GM19239 (cell line): ENCODE measurements around the gene SERP1.
"Not testable (repeated sequence)": the region's sequence is repeated elsewhere in the genome, so short reads cannot be mapped to it uniquely, and the experiment has no call there.

Experiments used
- DNase-seq: peaks from one replicate; pipeline ENCODE4 v3.0.0; 2011; ENCODE audit warnings: low spot score; ENCODE audit not compliant: insufficient read length
- FAIRE-seq: peaks from 2 replicates; lab custom pipeline; 2011; peaks lifted over from hg19 to GRCh38; lab: Jason Lieb, UNC

The SERP1 gene

GRCh38 chr3:150540297-150540696, 6.0 kb downstream of the SERP1 start:
- FAIRE-seq (no peak), DNase-seq (no peak)

DNA sequence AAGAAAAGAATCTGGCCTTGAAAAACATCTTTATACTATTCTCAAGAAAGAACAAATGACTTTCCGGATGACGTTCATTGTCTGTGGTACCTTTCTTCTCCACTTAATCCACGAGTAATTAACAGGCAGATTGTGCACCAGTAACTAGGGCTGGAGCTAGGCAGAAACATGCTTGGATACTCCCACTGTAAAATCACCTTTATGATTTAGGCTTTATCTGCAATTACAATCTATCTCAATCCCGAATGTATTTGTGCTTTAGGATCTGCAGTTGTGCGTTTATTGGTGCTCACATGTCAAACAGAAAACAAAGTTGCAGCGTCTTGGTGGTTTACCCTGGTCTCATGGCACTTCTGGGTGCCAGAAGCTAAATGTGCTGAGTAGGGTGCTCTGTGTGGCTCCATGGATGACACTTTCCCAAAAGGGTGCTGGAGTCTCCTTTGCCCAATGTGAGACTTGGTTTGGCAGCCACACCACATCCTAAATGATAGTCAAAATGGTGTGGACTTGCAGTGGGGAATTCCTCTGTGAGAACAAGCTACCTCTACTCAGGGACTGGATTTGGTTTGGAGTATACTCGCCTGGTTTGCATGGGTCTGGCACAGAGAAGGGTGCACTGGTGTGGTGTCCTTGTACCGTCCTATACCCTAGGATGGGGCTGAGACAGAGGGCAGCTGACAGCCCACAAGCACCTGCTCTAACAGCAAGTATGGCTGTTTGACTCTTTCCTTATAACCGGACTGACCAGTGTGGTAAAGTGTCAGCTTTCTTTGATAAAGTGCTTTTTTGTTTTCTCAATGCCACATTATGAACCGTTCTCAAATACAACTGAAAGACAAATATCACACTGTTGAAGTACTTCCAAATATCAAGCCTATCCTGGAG, 7.7 kb downstream of the SERP1 start:
- no peak for DNase-seq
- FAIRE-seq, result no peak

- FAIRE-seq (no peak), DNase-seq (no peak)
These were observed 11.1 kb downstream of the SERP1 start for GRCh38 chr3:150535204-150535603.

GRCh38 chr3:150531775-150532174, 14.5 kb downstream of the SERP1 start:
- FAIRE-seq (no peak), DNase-seq (no peak)

DNA sequence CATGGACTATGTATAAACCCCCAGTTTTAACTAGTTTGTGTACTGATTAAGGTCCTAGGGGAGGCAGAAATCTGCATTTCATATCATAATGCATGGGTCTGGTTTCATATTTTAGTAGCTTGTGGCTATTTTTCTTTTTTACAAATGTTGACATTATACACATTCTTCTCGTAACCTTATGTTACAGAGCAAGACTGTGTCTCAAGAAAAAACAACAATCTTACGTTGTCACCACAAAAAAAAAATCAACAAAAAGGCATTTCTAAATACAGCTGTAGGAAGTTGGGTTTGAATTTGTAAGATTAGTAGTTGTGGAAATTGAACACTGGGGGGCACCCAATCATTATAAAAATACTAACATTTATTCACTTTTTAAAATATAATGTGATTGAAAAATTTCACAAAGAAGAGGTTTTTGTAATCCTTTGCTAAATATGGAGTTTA, 17.9 kb downstream of the SERP1 start:
- DNase-seq (no peak), FAIRE-seq (peak; percentile 80)

DNA sequence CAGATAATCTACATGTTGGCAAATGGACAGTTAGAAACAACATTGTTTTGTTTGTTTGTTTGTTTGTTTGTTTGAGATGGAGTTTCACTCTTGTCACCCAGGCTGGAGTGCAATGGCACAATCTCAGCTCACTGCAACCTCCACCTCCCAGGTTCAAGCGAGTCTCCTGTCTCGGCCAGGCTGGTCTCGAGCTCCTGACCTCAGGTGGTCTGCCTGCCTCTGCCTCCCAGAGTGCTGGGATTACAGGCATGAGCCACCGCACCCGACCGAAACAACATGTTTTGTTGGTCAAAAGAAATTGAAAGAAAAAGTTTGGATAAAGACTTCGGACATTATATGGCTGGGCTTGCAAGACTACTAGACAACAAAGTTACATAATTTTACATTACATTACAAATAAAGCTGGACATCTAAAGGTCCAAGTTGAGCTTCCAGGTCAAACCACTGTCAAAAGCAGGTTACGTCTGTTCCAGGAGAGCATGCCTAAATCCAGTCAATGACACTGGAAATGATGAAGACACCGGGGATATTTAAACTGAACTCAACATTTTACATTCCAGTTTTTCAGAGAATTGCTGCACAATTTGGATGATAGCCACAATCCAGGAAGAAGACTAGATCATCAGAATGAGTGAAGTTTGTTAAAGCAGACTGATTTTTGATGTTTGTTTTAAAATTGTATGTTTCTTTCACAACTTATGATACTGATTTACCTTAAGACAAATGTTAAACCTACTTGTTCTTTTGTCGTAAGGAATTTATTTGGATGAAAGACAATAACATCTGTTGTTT, 18.6 kb downstream of the SERP1 start:
- FAIRE-seq (no peak), DNase-seq (no peak)

GRCh38 chr3:150523538-150523937, 22.8 kb downstream of the SERP1 start:
- DNase-seq (no peak), FAIRE-seq (no peak)

- FAIRE-seq, result no peak
- no peak for DNase-seq
These were observed 24.8 kb downstream of the SERP1 start for GRCh38 chr3:150521463-150521862.

DNA sequence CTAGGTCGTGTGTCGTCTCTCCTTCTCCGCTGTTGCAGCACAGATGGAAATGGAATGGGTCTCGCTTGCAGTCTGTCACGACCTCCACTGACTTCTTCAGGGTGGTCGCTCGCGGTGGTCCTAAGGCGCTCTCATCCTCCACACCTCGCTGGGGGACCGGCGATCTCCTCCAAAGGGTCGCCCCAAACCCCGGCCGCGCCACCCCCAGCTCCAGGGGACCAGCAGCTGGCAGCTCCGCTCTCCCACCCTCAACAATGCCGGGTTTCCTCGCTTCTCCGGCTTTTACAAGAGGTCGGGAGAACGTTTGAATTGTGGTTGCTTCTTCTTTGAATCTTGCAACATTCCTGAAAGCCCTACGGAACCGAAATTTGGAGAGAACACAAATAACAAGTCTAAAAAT, 25.9 kb downstream of the SERP1 start:
- no peak for FAIRE-seq
- DNase-seq, result no peak

DNA sequence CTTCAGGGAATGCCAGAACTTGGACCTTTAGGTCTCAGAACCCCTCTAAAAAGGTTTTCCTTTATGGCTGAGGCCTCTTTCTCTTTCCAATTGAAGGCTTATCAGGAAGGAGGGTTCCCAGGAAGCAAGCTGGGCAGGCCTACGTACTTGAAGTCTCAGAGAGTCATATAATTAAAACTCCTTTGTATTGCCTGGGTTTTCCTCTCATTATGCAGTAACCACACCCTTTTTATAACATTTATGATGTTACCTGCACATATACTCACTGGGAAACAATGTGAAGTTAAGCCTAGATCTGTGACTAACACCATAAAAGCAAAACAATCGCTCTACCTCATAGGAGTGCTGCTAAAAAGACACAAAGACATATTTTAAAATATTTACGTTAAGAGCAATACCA, 27.3 kb downstream of the SERP1 start:
- no peak for FAIRE-seq

GRCh38 chr3:150515210-150515609, 31.1 kb downstream of the SERP1 start:
- DNase-seq (no peak), FAIRE-seq (no peak)

More for the DNA sequence above, 27.3 kb downstream of the SERP1 start:
- no peak for DNase-seq

GRCh38 chr3:150511122-150511821, 35.0 kb downstream of the SERP1 start:
- FAIRE-seq (no peak), DNase-seq (no peak)

- no peak for DNase-seq
- no peak for FAIRE-seq
These were observed 36.5 kb downstream of the SERP1 start for GRCh38 chr3:150509780-150510179.

DNA sequence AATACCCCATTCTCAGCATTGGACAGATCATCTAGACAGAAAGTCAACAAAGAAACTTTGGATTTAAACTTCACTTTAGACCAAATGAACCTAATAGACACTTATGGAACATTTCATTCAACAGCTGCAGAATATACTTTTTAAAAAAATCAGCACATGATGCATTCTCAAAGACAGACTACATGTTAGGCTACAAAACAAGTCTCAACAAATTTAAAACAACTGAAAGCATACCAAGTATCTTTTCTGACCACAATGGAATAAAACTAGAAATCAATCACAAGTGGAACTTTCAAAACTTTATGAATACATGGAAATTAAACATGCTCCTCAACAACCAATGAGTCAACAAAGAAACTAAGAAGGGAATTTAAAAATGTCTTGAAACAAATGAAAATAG, 37.9 kb downstream of the SERP1 start:
- no peak for FAIRE-seq
- no peak for DNase-seq

- DNase-seq (no peak), FAIRE-seq (no peak)
These were observed 41.8 kb downstream of the SERP1 start for GRCh38 chr3:150504483-150504882.

GRCh38 chr3:150503402-150504099, 42.7 kb downstream of the SERP1 start:
- FAIRE-seq (no peak), DNase-seq (no peak)

DNA sequence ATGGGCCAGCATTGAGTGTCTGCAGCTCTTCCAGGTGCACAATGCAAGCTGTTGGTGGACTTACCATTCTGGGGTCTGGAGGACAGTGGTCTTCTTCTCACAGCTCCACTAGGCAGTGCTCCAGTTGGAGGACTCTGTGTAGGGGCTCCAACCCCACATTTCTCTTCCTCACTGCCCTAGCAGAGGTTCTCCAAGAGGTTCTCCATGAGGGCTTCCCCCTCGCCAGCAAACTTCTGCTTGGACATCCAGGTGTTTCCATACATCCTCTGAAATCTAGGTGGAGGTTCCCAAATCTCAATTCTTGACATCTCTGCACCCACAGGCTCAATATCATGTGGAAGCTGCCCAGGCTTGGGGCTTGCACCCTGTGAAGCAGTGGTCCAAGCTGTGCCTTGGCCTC, 45.3 kb downstream of the SERP1 start:
- DNase-seq, FAIRE-seq: not testable (repeated sequence)

GRCh38 chr3:150497956-150498355, 48.3 kb downstream of the SERP1 start:
- DNase-seq (no peak), FAIRE-seq (no peak)

DNA sequence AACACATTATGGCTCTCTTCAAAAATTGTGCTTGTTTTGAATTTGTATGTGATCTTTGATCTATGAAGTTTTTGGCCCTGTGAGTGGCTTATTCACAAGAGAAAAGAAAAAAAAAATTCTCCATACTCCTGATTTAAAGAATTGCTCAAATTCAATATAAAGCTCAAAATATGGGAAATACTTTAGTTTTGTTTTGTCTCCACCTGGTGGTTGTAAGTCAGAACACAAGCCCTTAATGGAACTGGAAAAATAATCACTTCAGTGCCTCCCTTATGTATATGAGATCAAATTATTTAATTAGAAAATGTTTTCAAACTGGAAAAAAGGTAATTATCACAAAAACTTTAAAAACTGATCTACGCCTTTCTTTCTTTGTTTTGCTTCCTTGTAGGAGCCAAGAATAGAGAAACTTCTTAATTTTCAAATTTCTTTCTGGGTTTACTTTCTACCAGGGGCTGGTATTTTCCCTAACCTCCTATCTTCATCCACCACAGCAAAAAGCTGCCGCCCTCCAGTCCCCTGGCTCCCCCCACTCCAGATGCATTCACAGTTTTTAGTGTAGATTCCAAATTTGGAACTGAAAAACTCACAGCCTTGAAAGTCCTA, 50.6 kb downstream of the SERP1 start:
- FAIRE-seq, result peak; percentile 75
- no peak for DNase-seq

DNA sequence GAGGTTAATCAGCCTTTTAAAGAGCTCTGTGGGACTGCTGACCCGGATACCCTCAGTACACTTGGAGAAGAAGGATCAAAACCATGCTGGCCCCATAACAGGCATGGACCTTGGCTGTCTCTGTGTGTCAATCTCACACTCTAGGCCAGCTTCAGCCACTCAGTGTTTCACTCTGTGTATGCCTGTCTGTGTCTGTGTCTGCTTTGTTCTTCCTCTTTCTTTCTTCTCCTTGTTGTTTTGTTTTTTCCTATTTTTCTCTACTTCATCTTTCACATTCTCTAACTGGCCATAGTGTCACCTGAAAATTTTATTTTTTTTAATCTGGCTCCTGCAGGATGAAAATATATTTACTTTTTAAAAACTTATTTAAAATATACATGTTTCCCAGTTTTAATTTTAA, 51.1 kb downstream of the SERP1 start:
- DNase-seq, result no peak
- FAIRE-seq, result no peak
